Measurements from ENCODE around the gene FGF5.

DNA sequence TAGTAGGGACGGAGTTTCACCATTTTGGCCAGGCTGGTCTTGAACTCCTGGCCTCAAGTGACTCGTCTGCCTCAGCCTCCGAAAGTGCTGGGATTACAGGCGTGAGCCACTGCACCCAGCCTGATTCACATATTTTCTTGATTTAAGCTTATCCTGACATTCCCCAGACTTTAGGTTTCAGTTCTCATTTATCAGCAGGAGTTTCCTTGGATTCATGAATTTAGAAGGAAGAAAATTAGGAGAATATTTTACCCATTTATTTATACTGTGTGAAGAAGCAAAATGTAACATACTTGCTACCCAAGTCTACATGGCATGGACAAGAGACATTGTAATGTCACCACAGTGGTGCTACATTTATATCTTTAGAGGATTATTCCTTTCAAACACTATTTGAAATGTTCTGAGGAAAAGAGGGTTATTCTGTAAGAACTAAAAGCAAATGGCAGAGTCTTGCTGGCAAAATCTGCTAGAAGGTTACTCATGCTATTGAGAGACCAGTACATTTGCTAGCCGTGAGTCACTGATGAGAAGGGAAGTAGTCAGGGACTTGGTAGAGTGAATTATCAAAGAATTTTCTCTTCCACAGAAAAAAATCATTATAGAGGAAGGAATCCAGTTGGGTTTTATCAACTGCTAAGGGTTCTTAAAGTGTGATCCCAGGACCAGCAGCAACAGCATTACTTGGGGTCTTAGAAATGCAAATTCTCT is 43.0 kb downstream of the FGF5 start:
- TF ChIP-seq SP2 (tag by site-specific recombination; IDR thresholded peaks at IDR 0.05) (no peak), TCF7L2 (IDR thresholded peaks at IDR 0.05; ENCODE audit: borderline replicate concordance, low read depth, low read length) (no peak), HOXA7 (CRISPR knock-in tag; IDR thresholded peaks at IDR 0.05; ENCODE audit: borderline replicate concordance) (no peak), ZBTB21 (tag by site-specific recombination; IDR thresholded peaks at IDR 0.05) (no peak), ZSCAN23 (tag by site-specific recombination; IDR thresholded peaks at IDR 0.05) (no peak), ZBTB1 (tag by site-specific recombination; IDR thresholded peaks at IDR 0.05) (no peak), ZNF558 (tag by site-specific recombination; IDR thresholded peaks at IDR 0.05) (no peak), BCL11A (tag by site-specific recombination; IDR thresholded peaks at IDR 0.05; ENCODE audit: low read depth) (no peak)
- TF ChIP-seq, protein P1, sequence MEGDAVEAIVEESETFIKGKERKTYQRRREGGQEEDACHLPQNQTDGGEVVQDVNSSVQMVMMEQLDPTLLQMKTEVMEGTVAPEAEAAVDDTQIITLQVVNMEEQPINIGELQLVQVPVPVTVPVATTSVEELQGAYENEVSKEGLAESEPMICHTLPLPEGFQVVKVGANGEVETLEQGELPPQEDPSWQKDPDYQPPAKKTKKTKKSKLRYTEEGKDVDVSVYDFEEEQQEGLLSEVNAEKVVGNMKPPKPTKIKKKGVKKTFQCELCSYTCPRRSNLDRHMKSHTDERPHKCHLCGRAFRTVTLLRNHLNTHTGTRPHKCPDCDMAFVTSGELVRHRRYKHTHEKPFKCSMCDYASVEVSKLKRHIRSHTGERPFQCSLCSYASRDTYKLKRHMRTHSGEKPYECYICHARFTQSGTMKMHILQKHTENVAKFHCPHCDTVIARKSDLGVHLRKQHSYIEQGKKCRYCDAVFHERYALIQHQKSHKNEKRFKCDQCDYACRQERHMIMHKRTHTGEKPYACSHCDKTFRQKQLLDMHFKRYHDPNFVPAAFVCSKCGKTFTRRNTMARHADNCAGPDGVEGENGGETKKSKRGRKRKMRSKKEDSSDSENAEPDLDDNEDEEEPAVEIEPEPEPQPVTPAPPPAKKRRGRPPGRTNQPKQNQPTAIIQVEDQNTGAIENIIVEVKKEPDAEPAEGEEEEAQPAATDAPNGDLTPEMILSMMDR (tag by site-specific recombination; IDR thresholded peaks at IDR 0.05), result no peak
- TF ChIP-seq, protein P2, sequence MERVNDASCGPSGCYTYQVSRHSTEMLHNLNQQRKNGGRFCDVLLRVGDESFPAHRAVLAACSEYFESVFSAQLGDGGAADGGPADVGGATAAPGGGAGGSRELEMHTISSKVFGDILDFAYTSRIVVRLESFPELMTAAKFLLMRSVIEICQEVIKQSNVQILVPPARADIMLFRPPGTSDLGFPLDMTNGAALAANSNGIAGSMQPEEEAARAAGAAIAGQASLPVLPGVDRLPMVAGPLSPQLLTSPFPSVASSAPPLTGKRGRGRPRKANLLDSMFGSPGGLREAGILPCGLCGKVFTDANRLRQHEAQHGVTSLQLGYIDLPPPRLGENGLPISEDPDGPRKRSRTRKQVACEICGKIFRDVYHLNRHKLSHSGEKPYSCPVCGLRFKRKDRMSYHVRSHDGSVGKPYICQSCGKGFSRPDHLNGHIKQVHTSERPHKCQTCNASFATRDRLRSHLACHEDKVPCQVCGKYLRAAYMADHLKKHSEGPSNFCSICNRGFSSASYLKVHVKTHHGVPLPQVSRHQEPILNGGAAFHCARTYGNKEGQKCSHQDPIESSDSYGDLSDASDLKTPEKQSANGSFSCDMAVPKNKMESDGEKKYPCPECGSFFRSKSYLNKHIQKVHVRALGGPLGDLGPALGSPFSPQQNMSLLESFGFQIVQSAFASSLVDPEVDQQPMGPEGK (tag by site-specific recombination; IDR thresholded peaks at IDR 0.05), result no peak
- TF ChIP-seq, protein P3, sequence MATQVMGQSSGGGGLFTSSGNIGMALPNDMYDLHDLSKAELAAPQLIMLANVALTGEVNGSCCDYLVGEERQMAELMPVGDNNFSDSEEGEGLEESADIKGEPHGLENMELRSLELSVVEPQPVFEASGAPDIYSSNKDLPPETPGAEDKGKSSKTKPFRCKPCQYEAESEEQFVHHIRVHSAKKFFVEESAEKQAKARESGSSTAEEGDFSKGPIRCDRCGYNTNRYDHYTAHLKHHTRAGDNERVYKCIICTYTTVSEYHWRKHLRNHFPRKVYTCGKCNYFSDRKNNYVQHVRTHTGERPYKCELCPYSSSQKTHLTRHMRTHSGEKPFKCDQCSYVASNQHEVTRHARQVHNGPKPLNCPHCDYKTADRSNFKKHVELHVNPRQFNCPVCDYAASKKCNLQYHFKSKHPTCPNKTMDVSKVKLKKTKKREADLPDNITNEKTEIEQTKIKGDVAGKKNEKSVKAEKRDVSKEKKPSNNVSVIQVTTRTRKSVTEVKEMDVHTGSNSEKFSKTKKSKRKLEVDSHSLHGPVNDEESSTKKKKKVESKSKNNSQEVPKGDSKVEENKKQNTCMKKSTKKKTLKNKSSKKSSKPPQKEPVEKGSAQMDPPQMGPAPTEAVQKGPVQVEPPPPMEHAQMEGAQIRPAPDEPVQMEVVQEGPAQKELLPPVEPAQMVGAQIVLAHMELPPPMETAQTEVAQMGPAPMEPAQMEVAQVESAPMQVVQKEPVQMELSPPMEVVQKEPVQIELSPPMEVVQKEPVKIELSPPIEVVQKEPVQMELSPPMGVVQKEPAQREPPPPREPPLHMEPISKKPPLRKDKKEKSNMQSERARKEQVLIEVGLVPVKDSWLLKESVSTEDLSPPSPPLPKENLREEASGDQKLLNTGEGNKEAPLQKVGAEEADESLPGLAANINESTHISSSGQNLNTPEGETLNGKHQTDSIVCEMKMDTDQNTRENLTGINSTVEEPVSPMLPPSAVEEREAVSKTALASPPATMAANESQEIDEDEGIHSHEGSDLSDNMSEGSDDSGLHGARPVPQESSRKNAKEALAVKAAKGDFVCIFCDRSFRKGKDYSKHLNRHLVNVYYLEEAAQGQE (tag by site-specific recombination; IDR thresholded peaks at IDR 0.05), result no peak
